ENCODE measurements around the gene ILDR2.

DNA sequence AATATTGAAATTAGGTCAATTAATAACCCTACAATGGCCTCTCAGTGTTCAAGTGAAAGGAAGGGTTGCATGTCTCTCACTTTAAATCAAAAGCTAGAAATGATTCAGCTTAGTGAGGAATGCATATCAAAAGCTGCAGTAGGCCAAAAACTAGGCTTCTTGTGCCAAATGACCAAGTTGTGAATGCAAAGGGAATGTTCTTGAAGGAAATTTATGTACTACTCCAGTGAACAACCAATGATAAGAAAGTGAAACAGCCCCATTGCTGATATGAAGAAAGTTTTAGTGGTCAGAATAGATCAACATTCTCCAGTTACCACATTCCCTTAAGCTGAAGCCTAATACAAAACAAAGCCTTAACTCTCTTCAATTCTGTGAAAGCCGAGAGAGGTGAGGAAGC lies 23.7 kb upstream of the ILDR2 start:
- TF ChIP-seq, protein P1, sequence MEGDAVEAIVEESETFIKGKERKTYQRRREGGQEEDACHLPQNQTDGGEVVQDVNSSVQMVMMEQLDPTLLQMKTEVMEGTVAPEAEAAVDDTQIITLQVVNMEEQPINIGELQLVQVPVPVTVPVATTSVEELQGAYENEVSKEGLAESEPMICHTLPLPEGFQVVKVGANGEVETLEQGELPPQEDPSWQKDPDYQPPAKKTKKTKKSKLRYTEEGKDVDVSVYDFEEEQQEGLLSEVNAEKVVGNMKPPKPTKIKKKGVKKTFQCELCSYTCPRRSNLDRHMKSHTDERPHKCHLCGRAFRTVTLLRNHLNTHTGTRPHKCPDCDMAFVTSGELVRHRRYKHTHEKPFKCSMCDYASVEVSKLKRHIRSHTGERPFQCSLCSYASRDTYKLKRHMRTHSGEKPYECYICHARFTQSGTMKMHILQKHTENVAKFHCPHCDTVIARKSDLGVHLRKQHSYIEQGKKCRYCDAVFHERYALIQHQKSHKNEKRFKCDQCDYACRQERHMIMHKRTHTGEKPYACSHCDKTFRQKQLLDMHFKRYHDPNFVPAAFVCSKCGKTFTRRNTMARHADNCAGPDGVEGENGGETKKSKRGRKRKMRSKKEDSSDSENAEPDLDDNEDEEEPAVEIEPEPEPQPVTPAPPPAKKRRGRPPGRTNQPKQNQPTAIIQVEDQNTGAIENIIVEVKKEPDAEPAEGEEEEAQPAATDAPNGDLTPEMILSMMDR (IDR thresholded peaks at IDR 0.05; ENCODE audit: low read length): no peak
- no peak for TF ChIP-seq EZH2phosphoT487 (IDR thresholded peaks at IDR 0.05; ENCODE audit: low read length)
- TF ChIP-seq EZH2 (optimal IDR thresholded peaks at IDR 0.05; ENCODE audit: low read depth, low read length): no peak
